GM23338 (cell line): Measurements from ENCODE around the gene RGS7. TPM values are rescaled to one million over a fixed set of nuclear protein-coding genes. Genes with fewer than 3 reads are reported as not detected.
"Not testable (repeated sequence)": the region's sequence is repeated elsewhere in the genome, so short reads cannot be mapped to it uniquely, and the experiment has no call there.

ENCODE experiments used
- ATAC-seq: fragments of 200-7000 bp; cut with Tn5 transposase; 3 replicates; pipeline ENCODE4 v1.9.1; 2020
- DNase-seq: peaks from one replicate; pipeline ENCODE4 v3.0.0-alpha.2; 2015; ENCODE audit warnings: low spot score
- H2AFZ ChIP-seq: fragments of 200-600 bp; sonication (generic); 2 replicates; pipeline ENCODE4 v1.8.0; 2016; ENCODE audit warnings: antibody characterized with exemption, mild to moderate bottlenecking, moderate library complexity
- H3F3A ChIP-seq: fragments of 200-600 bp; sonication (generic); replicated peaks from 2 replicates; pipeline ENCODE4 v1.8.0; 2017; ENCODE audit warnings: antibody characterized with exemption, mixed run types, low read depth
- H3K27ac ChIP-seq: fragments of 200-600 bp; sonication (generic); 2 replicates; pipeline ENCODE4 v1.6.1; 2016; ENCODE audit warnings: low read depth
- H3K27me3 ChIP-seq: fragments of 200-600 bp; sonication (generic); 2 replicates; pipeline ENCODE4 v1.8.0; 2016; ENCODE audit warnings: mild to moderate bottlenecking, mixed run types, moderate library complexity; ENCODE audit not compliant: insufficient read depth
- H3K36me3 ChIP-seq: fragments of 200-600 bp; sonication (generic); 2 replicates; pipeline ENCODE4 v1.8.0; 2016; ENCODE audit warnings: mild to moderate bottlenecking; ENCODE audit not compliant: insufficient read depth
- H3K4me1 ChIP-seq: fragments of 200-600 bp; sonication (generic); 2 replicates; pipeline ENCODE4 v1.8.0; 2016; ENCODE audit warnings: mild to moderate bottlenecking, moderate library complexity; ENCODE audit not compliant: insufficient read depth
- H3K4me2 ChIP-seq: fragments of 200-600 bp; sonication (generic); 2 replicates; pipeline ENCODE4 v1.7.1; 2017; ENCODE audit warnings: mixed run types
- H3K4me3 ChIP-seq: fragments of 200-600 bp; sonication (generic); 2 replicates; pipeline ENCODE4 v1.6.1; 2016; ENCODE audit warnings: mixed run types
- H3K79me2 ChIP-seq: fragments of 200-600 bp; sonication (generic); replicated peaks from 2 replicates; pipeline ENCODE4 v1.8.0; 2017; ENCODE audit warnings: mild to moderate bottlenecking; ENCODE audit not compliant: insufficient read depth
- H3K9me2 ChIP-seq: fragments of 200-600 bp; sonication (generic); 2 replicates; pipeline ENCODE4 v1.8.0; 2017; ENCODE audit not compliant: insufficient read depth
- H4K20me1 ChIP-seq: fragments of 200-600 bp; sonication (generic); replicated peaks from 2 replicates; pipeline ENCODE4 v1.8.0; 2017; ENCODE audit warnings: mild to moderate bottlenecking; ENCODE audit not compliant: insufficient read depth
- H3K27ac Mint-ChIP-seq: 2 replicates; pipeline ENCODE4 v1.8.0; 2020; ENCODE audit warnings: inconsistent platforms, mild to moderate bottlenecking, moderate library complexity, mixed read lengths
- H3K27me3 Mint-ChIP-seq: 3 replicates; pipeline ENCODE4 v1.8.0; 2022; ENCODE audit warnings: low read depth, mild to moderate bottlenecking, moderate library complexity, mixed read lengths, inconsistent platforms; ENCODE audit not compliant: insufficient read depth, poor library complexity
- H3K36me3 Mint-ChIP-seq: 3 replicates; pipeline ENCODE4 v1.8.0; 2021; ENCODE audit warnings: low read depth, mild to moderate bottlenecking, inconsistent platforms, moderate library complexity, mixed read lengths
- H3K4me1 Mint-ChIP-seq: 3 replicates; pipeline ENCODE4 v1.8.0; 2020; ENCODE audit warnings: mild to moderate bottlenecking, inconsistent platforms, mixed read lengths
- H3K4me3 Mint-ChIP-seq: 3 replicates; pipeline ENCODE4 v1.8.0; 2021; ENCODE audit warnings: moderate library complexity, mild to moderate bottlenecking, inconsistent platforms, mixed read lengths
- H3K9me3 Mint-ChIP-seq: 3 replicates; pipeline ENCODE4 v1.8.0; 2020; ENCODE audit warnings: moderate library complexity, mild to moderate bottlenecking, inconsistent platforms, mixed read lengths
- EZH2phosphoT487 ChIP-seq: fragments of 200-600 bp; sonication (generic); IDR thresholded peaks from one replicate; pipeline ENCODE4 v1.8.1; 2018; ENCODE audit warnings: antibody characterized with exemption; ENCODE audit not compliant: unreplicated experiment
- NANOG ChIP-seq: IDR thresholded peaks from 2 replicates; pipeline ENCODE4 v1.6.1; 2016; ENCODE audit warnings: antibody characterized with exemption, borderline replicate concordance
- POLR2AphosphoS5 ChIP-seq: IDR thresholded peaks from 2 replicates; pipeline ENCODE4 v1.6.1; 2016; ENCODE audit warnings: antibody characterized with exemption, low read depth
- STAT1 ChIP-seq: IDR thresholded peaks from one replicate; pipeline ENCODE4 v1.6.1; 2016; ENCODE audit warnings: antibody characterized with exemption; ENCODE audit not compliant: unreplicated experiment
- ZNF331 ChIP-seq: fragments of 250-450 bp; sonication (Bioruptor Pico); IDR thresholded peaks from 2 replicates; pipeline ENCODE4 v1.5.0; 2020; ENCODE audit warnings: low read depth, mild to moderate bottlenecking, moderate library complexity
- ZNF462 ChIP-seq: fragments of 250-450 bp; sonication (Bioruptor Pico); IDR thresholded peaks from 2 replicates; pipeline ENCODE4 v1.5.0; 2020; ENCODE audit warnings: mild to moderate bottlenecking, moderate library complexity
- polyA plus RNA-seq: library from polyadenylated mRNA; unstranded; fragments of >200 nt; fragmentation: Nextera tagmentation; extraction: Ambion mirVana; gene quantifications from 2 replicates; pipeline ENCODE4 v1.2.1, GENCODE V29; 2016
- total RNA-seq: library from RNA; depleted of rRNA; stranded (reverse); fragments of >200 nt; shearing (Covaris generic); gene quantifications from 2 replicates; pipeline ENCODE4 v1.2.3, GENCODE V29; 2014

RGS7 gene
- total and polyA plus RNA-seq, 2 experiments from 2014 or later, result 2.0 to 2.2 TPM

GRCh38 chr1:240905225-240905765, 451.7 kb downstream of the RGS7 start:
- Mint-ChIP-seq H3K4me1 (no peaks in the 10 kb centered on the region), H3K9me3 (peaks cover 21% of the 10 kb centered on the region), H3K27ac (no peak overlapping the region), H3K4me3 (no peak overlapping the region), H3K36me3 (peaks cover 8% of the 10 kb centered on the region), H3K27me3 (no peaks in the 10 kb centered on the region)
- no peak overlapping the region for H3K27ac ChIP-seq
- H3K79me2 ChIP-seq, result no peaks in the 10 kb centered on the region
- no peaks in the 10 kb centered on the region for H4K20me1 ChIP-seq
- no peaks in the 10 kb centered on the region for H3K9me2 ChIP-seq
- no peaks in the 10 kb centered on the region for H3K27me3 ChIP-seq
- no peak for DNase-seq
- H3K4me1 ChIP-seq, result no peaks in the 10 kb centered on the region
- no peaks in the 10 kb centered on the region for H3F3A ChIP-seq
- H3K4me2 ChIP-seq, result no peak overlapping the region
- no peak for ATAC-seq
- H3K4me3 ChIP-seq, result no peak overlapping the region
- H2AFZ ChIP-seq, result no peak overlapping the region
- 0 out of 2 replicates have a peak, but pooled peaks cover 10% of the 10 kb centered on the region for H3K36me3 ChIP-seq
- no peak for TF ChIP-seq ZNF331
- TF ChIP-seq POLR2AphosphoS5, result no peak
- no peak for TF ChIP-seq STAT1
- TF ChIP-seq EZH2phosphoT487, result no peak
- no peak for TF ChIP-seq ZNF462
- no peak for TF ChIP-seq NANOG

- peaks cover 22% of the 10 kb centered on the region for H3K9me3 Mint-ChIP-seq
- not testable (repeated sequence) for H3K27ac ChIP-seq, DNase-seq, H3K27ac Mint-ChIP-seq, H3F3A ChIP-seq, H3K9me2 ChIP-seq, H3K4me3 Mint-ChIP-seq, H4K20me1 ChIP-seq, H3K4me1 Mint-ChIP-seq, ATAC-seq, H3K27me3 Mint-ChIP-seq, H2AFZ ChIP-seq, H3K27me3 ChIP-seq, H3K36me3 Mint-ChIP-seq, H3K36me3 ChIP-seq, H3K4me3 ChIP-seq, H3K4me1 ChIP-seq, H3K79me2 ChIP-seq, H3K4me2 ChIP-seq
Measured at GRCh38 chr1:240895424-240895823, 461.6 kb downstream of the RGS7 start.
